ENCODE measurements around the gene CNTNAP2.

The CNTNAP2 gene

GRCh38 chr7:148174376-148174775 is 2057.8 kb downstream of the CNTNAP2 start:
- H3K79me2 ChIP-seq (ENCODE audit: insufficient read depth, low read length): no peaks in the 10 kb centered on the region
- TF ChIP-seq EZH2phosphoT487 (conservative IDR thresholded peaks at IDR 0.05; ENCODE audit: low read length) (no peak), CTCF (IDR thresholded peaks at IDR 0.05; ENCODE audit: insufficient read depth, low read length, poor library complexity, severe bottlenecking) (no peak)
- no peaks in the 10 kb centered on the region for H3F3A ChIP-seq (ENCODE audit: insufficient read depth)
- H3K9ac ChIP-seq (ENCODE audit: low read length): no peak overlapping the region
- H3K9me3 ChIP-seq (ENCODE audit: insufficient read depth, low read length): no peaks in the 10 kb centered on the region
- H3K4me3 ChIP-seq (ENCODE audit: insufficient read depth, low read length, poor library complexity, severe bottlenecking): no peak overlapping the region
- H3K27me3 ChIP-seq (ENCODE audit: low read length): no peaks in the 10 kb centered on the region
- no peaks in the 10 kb centered on the region; the same call in 1 of the 2 replicates for H3K9me2 ChIP-seq (replicated peaks; ENCODE audit: insufficient read depth, low read length)
- no peaks in the 10 kb centered on the region for H4K20me1 ChIP-seq (ENCODE audit: low read depth, low read length)
- no peaks in the 10 kb centered on the region for H3K36me3 ChIP-seq (ENCODE audit: low read length)
- H3K4me2 ChIP-seq (ENCODE audit: low read depth, low read length, poor library complexity, severe bottlenecking): no peak overlapping the region
- no peak overlapping the region for H3K27ac ChIP-seq (ENCODE audit: low read depth, low read length)
- H2AFZ ChIP-seq (ENCODE audit: low read depth, low read length, severe bottlenecking): no peak overlapping the region

GRCh38 chr7:148175512-148175911 is 2058.9 kb downstream of the CNTNAP2 start:
- Histone ChIP-seq H3F3A (ENCODE audit: insufficient read depth) (no peaks in the 10 kb centered on the region), H3K79me2 (ENCODE audit: insufficient read depth, low read length) (no peaks in the 10 kb centered on the region), H3K27me3 (ENCODE audit: low read length) (no peaks in the 10 kb centered on the region), H4K20me1 (ENCODE audit: low read depth, low read length) (no peaks in the 10 kb centered on the region), H3K9me3 (ENCODE audit: insufficient read depth, low read length) (no peaks in the 10 kb centered on the region), H3K36me3 (ENCODE audit: low read length) (no peaks in the 10 kb centered on the region), H3K4me2 (ENCODE audit: low read depth, low read length, poor library complexity, severe bottlenecking) (no peak overlapping the region), H3K27ac (ENCODE audit: low read depth, low read length) (no peak overlapping the region), H3K9me2 (replicated peaks; ENCODE audit: insufficient read depth, low read length) (no peaks in the 10 kb centered on the region; the same call in 1 of the 2 replicates), H3K4me3 (ENCODE audit: insufficient read depth, low read length, poor library complexity, severe bottlenecking) (no peak overlapping the region), H2AFZ (ENCODE audit: low read depth, low read length, severe bottlenecking) (no peak overlapping the region), H3K9ac (ENCODE audit: low read length) (no peak overlapping the region)
- TF ChIP-seq EZH2phosphoT487 (conservative IDR thresholded peaks at IDR 0.05; ENCODE audit: low read length): no peak
- TF ChIP-seq CTCF (IDR thresholded peaks at IDR 0.05; ENCODE audit: insufficient read depth, low read length, poor library complexity, severe bottlenecking): no peak

- TF ChIP-seq EZH2phosphoT487 (conservative IDR thresholded peaks at IDR 0.05; ENCODE audit: low read length): no peak
- no peak for TF ChIP-seq CTCF (IDR thresholded peaks at IDR 0.05; ENCODE audit: insufficient read depth, low read length, poor library complexity, severe bottlenecking)
- no peak overlapping the region for H3K4me3 ChIP-seq (ENCODE audit: insufficient read depth, low read length, poor library complexity, severe bottlenecking)
- no peak overlapping the region for H3K4me2 ChIP-seq (ENCODE audit: low read depth, low read length, poor library complexity, severe bottlenecking)
- H3K27ac ChIP-seq (ENCODE audit: low read depth, low read length): no peak overlapping the region
- H3K79me2 ChIP-seq (ENCODE audit: insufficient read depth, low read length): no peaks in the 10 kb centered on the region
- no peak overlapping the region for H3K9ac ChIP-seq (ENCODE audit: low read length)
- H4K20me1 ChIP-seq (ENCODE audit: low read depth, low read length): no peaks in the 10 kb centered on the region
- H3K9me3 ChIP-seq (ENCODE audit: insufficient read depth, low read length): no peaks in the 10 kb centered on the region
- no peaks in the 10 kb centered on the region; the same call in 1 of the 2 replicates for H3K9me2 ChIP-seq (replicated peaks; ENCODE audit: insufficient read depth, low read length)
- H3F3A ChIP-seq (ENCODE audit: insufficient read depth): no peaks in the 10 kb centered on the region
- no peak overlapping the region for H2AFZ ChIP-seq (ENCODE audit: low read depth, low read length, severe bottlenecking)
- H3K27me3 ChIP-seq (ENCODE audit: low read length): no peaks in the 10 kb centered on the region
- no peaks in the 10 kb centered on the region for H3K36me3 ChIP-seq (ENCODE audit: low read length)
Measured at GRCh38 chr7:148177972-148178371, 2061.4 kb downstream of the CNTNAP2 start.
